PC-3 (cell line): Measurements from ENCODE around the gene ZDHHC8. TPM values are rescaled to one million over a fixed set of nuclear protein-coding genes. Genes with fewer than 3 reads are reported as not detected.

Experiments
- ATAC-seq: fragments of 200-7000 bp; cut with Tn5 transposase; 2 replicates; pipeline ENCODE4 v1.9.1; 2020; ENCODE audit warnings: mild to moderate bottlenecking, moderate library complexity
- BruUV-seq: library from RNA; stranded (reverse); fragments of 400-500 nt; replicated peaks from 2 replicates; lab custom pipeline; 2021; lab: Mats Ljungman, UMichigan
- CTCF ChIA-PET: fragments of 300-600 bp; sonication (Branson Sonifier 250); formaldehyde crosslinking; loops from one replicate; lab custom pipeline; 2022; ENCODE audit warnings: antibody characterized with exemption; lab: Charles Lee
- POLR2A ChIA-PET: fragments of 300-600 bp; sonication (Branson Sonifier 250); formaldehyde crosslinking; loops from one replicate; lab custom pipeline; 2022; ENCODE audit warnings: antibody characterized with exemption; ENCODE audit not compliant: unreplicated experiment; lab: Charles Lee
- DNase-seq: peaks from one replicate; pipeline ENCODE4 v3.0.0-alpha.2; 2015
- H2AFZ ChIP-seq: fragments of 300-600 bp; sonication (generic); 2 replicates; pipeline ENCODE4 v1.6.0; 2016; ENCODE audit warnings: antibody characterized with exemption, low read length
- H3F3A ChIP-seq: fragments of 300-600 bp; sonication (generic); one replicate; pipeline ENCODE4 v1.6.0; 2017; ENCODE audit warnings: antibody characterized with exemption, low read length, control low read depth, mild to moderate bottlenecking; ENCODE audit not compliant: unreplicated experiment
- H3K27ac ChIP-seq: fragments of 300-600 bp; sonication (generic); 2 replicates; pipeline ENCODE4 v1.5.1; 2016; ENCODE audit warnings: mild to moderate bottlenecking, low read length
- H3K27me3 ChIP-seq: fragments of 300-600 bp; sonication (generic); 2 replicates; pipeline ENCODE4 v1.6.1; 2016; ENCODE audit warnings: low read length, mixed read lengths
- H3K36me3 ChIP-seq: fragments of 300-600 bp; sonication (generic); 2 replicates; pipeline ENCODE4 v1.6.1; 2016; ENCODE audit warnings: low read depth, mixed run types, low read length, mixed read lengths
- H3K4me1 ChIP-seq: fragments of 300-600 bp; sonication (generic); 2 replicates; pipeline ENCODE4 v1.5.1; 2016; ENCODE audit warnings: low read length; ENCODE audit not compliant: insufficient read depth
- H3K4me2 ChIP-seq: fragments of 300-600 bp; sonication (generic); 2 replicates; pipeline ENCODE4 v1.6.0; 2016; ENCODE audit warnings: low read length
- H3K4me3 ChIP-seq: fragments of 300-600 bp; sonication (generic); 2 replicates; pipeline ENCODE4 v1.5.1; 2016; ENCODE audit warnings: mild to moderate bottlenecking, low read length, mixed read lengths
- H3K79me2 ChIP-seq: fragments of 300-600 bp; sonication (generic); 2 replicates; pipeline ENCODE4 v1.6.1; 2017; ENCODE audit warnings: low read length, mixed read lengths
- H3K9ac ChIP-seq: fragments of 300-600 bp; sonication (generic); 2 replicates; pipeline ENCODE4 v1.6.0; 2016; ENCODE audit warnings: mild to moderate bottlenecking, low read length
- H3K9me2 ChIP-seq: fragments of 300-600 bp; sonication (generic); replicated peaks from 2 replicates; pipeline ENCODE4 v1.6.1; 2016; ENCODE audit warnings: mixed run types, low read length, mixed read lengths
- H3K9me3 ChIP-seq: fragments of 300-600 bp; sonication (generic); 2 replicates; pipeline ENCODE4 v1.6.1; 2016; ENCODE audit warnings: low read length, mixed read lengths
- H4K20me1 ChIP-seq: fragments of 300-600 bp; sonication (generic); 2 replicates; pipeline ENCODE4 v1.6.1; 2016; ENCODE audit warnings: low read length, mixed read lengths
- EZH2 ChIP-seq: fragments of 300-600 bp; sonication (generic); IDR thresholded peaks from one replicate; pipeline ENCODE4 v1.6.1; 2017; ENCODE audit warnings: antibody characterized with exemption, mild to moderate bottlenecking, low read length; ENCODE audit not compliant: unreplicated experiment
- EZH2phosphoT487 ChIP-seq: fragments of 300-600 bp; sonication (generic); IDR thresholded peaks from 2 replicates; pipeline ENCODE4 v1.6.1; 2018; ENCODE audit warnings: mild to moderate bottlenecking, antibody characterized with exemption, low read length, borderline replicate concordance
- intact Hi-C: fragments of 100-400 bp; cut with micrococcal nuclease; formaldehyde crosslinking; loops from 2 replicates; pipeline ENCODE4 v1.9.0; 2023
- total RNA-seq: library from RNA; depleted of rRNA; stranded (reverse); fragments of >200 nt; gene quantifications from 2 replicates; pipeline ENCODE4 v1.2.3, GENCODE V29; 2014
- TF ChIP-seq, protein P1 (sequence below): fragments of 300-600 bp; sonication (generic); conservative IDR thresholded peaks from 2 replicates; pipeline ENCODE4 v1.5.1; 2017; ENCODE audit warnings: antibody characterized with exemption, low read depth, mild to moderate bottlenecking, low read length

Gene ZDHHC8
- total RNA-seq, 1 experiment from 2014 or later = 24.6 TPM

DNA sequence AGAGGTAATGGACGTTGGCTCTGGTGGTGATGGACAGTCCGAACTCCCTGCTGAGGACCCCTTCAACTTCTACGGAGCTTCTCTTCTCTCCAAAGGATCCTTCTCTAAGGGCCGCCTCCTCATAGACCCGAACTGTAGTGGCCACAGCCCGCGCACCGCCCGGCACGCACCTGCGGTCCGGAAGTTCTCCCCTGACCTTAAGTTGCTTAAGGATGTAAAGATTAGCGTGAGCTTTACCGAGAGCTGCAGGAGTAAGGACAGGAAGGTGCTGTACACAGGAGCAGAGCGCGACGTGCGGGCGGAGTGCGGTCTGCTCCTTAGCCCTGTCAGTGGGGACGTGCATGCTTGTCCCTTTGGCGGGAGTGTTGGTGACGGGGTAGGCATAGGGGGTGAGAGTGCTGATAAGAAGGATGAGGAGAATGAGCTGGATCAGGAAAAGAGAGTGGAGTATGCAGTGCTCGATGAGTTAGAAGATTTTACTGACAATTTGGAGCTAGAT lies 45.5 kb upstream of the ZDHHC8 start:
- BruUV-seq = no TSS peak
- no peak for DNase-seq
- intact Hi-C loops = no loop called here
- H3K9me2 ChIP-seq = no peaks in the 10 kb centered on the region
- H3K36me3 ChIP-seq = peaks cover 57% of the 10 kb centered on the region
- no peak for TF ChIP-seq EZH2
- no peak for TF ChIP-seq EZH2phosphoT487
- TF ChIP-seq, protein P1, sequence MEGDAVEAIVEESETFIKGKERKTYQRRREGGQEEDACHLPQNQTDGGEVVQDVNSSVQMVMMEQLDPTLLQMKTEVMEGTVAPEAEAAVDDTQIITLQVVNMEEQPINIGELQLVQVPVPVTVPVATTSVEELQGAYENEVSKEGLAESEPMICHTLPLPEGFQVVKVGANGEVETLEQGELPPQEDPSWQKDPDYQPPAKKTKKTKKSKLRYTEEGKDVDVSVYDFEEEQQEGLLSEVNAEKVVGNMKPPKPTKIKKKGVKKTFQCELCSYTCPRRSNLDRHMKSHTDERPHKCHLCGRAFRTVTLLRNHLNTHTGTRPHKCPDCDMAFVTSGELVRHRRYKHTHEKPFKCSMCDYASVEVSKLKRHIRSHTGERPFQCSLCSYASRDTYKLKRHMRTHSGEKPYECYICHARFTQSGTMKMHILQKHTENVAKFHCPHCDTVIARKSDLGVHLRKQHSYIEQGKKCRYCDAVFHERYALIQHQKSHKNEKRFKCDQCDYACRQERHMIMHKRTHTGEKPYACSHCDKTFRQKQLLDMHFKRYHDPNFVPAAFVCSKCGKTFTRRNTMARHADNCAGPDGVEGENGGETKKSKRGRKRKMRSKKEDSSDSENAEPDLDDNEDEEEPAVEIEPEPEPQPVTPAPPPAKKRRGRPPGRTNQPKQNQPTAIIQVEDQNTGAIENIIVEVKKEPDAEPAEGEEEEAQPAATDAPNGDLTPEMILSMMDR = no peak
- POLR2A ChIA-PET = no interaction called here
- no peak overlapping the region for H3K9ac ChIP-seq
- no peak overlapping the region for H3K27ac ChIP-seq
- H3F3A ChIP-seq = no peaks in the 10 kb centered on the region
- CTCF ChIA-PET = no interaction called here
- no peak for ATAC-seq
- peaks cover 13% of the 10 kb centered on the region for H3K4me1 ChIP-seq
- H4K20me1 ChIP-seq = peaks cover 40% of the 10 kb centered on the region
- no peak overlapping the region for H3K4me3 ChIP-seq
- H3K79me2 ChIP-seq = peaks cover 67% of the 10 kb centered on the region
- no peak overlapping the region for H2AFZ ChIP-seq
- no peak overlapping the region for H3K4me2 ChIP-seq
- no peaks in the 10 kb centered on the region for H3K27me3 ChIP-seq
- H3K9me3 ChIP-seq = no peaks in the 10 kb centered on the region

DNA sequence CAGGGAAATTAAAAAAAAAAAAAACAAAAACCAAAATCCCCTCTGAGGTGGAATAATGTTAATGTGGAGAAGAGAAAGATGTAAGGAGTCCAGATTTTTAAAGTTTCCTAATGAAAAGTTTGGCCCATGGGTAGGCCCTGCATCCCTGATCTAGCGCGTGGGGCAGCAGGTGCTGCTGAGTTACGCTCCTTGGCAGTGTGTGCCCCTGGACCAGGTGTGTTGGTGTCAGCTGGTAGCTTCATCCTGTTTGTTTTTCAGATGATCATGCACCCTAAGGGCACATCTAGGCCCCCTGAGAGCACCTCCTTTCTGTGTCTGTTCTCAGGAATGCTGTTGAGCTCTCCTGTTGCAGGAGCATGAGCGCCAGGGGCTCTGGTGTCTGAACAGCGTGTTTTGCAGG lies 44.8 kb upstream of the ZDHHC8 start:
- DNase-seq = no peak
- Histone ChIP-seq H4K20me1 (peaks cover 40% of the 10 kb centered on the region), H3K4me3 (no peak overlapping the region), H3K9me3 (no peaks in the 10 kb centered on the region), H3K27me3 (no peaks in the 10 kb centered on the region), H3K79me2 (peaks cover 61% of the 10 kb centered on the region), H3K27ac (no peak overlapping the region), H2AFZ (no peak overlapping the region), H3K4me1 (peaks cover 9% of the 10 kb centered on the region), H3K9me2 (no peaks in the 10 kb centered on the region), H3K36me3 (peaks cover 63% of the 10 kb centered on the region), H3K4me2 (no peak overlapping the region), H3F3A (no peaks in the 10 kb centered on the region), H3K9ac (no peak overlapping the region)
- ChIA-PET POLR2A (no interaction called here), CTCF (no interaction called here)
- TF ChIP-seq EZH2 = no peak
- TF ChIP-seq, protein P1 = no peak
- intact Hi-C loops = no loop called here
- BruUV-seq = no TSS peak
- ATAC-seq = no peak

DNA sequence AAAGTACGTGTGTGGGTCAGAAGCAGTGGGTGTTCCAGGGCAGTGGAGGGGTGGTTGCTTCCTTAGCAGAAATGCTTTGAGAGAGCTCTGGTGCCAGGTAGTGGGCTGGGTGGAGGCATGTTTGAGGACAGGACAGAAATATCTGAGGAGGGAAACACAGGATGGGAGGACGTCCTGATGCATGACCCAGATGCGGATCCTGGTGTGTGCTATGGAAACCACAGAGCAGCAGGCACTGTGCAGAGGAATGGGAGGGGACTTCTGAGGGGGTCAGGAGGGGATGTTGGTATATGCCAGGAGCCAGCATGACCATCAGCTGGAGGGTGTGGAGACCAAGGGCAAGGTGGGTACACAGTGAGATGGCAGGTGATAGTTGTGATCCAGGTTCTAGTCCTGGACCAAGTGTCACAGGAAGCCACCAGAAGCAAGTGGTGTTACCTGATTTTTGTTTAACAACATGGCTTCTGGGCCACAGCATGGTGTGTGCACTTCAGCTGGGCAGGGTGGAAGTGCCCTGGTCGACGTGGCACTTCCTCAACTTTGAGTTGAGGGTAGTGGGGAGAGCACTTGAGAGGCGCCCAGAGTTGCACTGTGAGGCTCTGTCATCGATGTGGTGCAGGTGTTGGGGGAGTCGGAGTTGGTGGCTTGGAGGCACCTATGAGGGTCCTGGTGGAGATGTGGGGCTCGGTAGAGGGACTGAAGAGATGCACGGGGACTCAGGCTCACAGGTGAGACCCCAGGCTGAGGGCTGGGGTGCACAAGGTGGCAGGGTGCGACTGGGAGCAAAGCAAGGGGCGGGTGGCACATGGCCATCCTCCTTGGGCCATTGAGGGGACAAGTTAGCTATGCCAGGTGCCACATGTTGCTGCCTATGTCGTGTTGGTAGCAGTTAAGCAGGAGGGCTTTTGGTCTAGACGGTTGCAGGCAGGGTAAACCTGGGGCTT lies 44.0 kb upstream of the ZDHHC8 start:
- Histone ChIP-seq H3F3A (no peaks in the 10 kb centered on the region), H3K79me2 (peaks cover 53% of the 10 kb centered on the region), H3K9me3 (no peaks in the 10 kb centered on the region), H3K4me3 (no peak overlapping the region), H3K36me3 (peaks cover 72% of the 10 kb centered on the region), H3K4me1 (peaks cover 6% of the 10 kb centered on the region), H4K20me1 (peaks cover 38% of the 10 kb centered on the region), H2AFZ (no peak overlapping the region), H3K9ac (no peak overlapping the region), H3K27ac (no peak overlapping the region), H3K27me3 (no peaks in the 10 kb centered on the region), H3K4me2 (no peak overlapping the region), H3K9me2 (no peaks in the 10 kb centered on the region)
- CTCF ChIA-PET = no interaction called here
- TF ChIP-seq EZH2phosphoT487 (no peak), EZH2 (no peak)
- TF ChIP-seq, protein P1 = no peak
- DNase-seq (no peak), ATAC-seq (no peak)
- intact Hi-C loops = no loop called here
- no TSS peak for BruUV-seq
- POLR2A ChIA-PET = no interaction called here
